CD4-positive, alpha-beta T cell treated with Interleukin-21 for 1 hour (primary cell): ENCODE results near the gene MEX3B.

Experiments used
- DNase-seq: peaks from one replicate; pipeline ENCODE4 v3.0.0-alpha.2; 2020

Gene MEX3B

DNA sequence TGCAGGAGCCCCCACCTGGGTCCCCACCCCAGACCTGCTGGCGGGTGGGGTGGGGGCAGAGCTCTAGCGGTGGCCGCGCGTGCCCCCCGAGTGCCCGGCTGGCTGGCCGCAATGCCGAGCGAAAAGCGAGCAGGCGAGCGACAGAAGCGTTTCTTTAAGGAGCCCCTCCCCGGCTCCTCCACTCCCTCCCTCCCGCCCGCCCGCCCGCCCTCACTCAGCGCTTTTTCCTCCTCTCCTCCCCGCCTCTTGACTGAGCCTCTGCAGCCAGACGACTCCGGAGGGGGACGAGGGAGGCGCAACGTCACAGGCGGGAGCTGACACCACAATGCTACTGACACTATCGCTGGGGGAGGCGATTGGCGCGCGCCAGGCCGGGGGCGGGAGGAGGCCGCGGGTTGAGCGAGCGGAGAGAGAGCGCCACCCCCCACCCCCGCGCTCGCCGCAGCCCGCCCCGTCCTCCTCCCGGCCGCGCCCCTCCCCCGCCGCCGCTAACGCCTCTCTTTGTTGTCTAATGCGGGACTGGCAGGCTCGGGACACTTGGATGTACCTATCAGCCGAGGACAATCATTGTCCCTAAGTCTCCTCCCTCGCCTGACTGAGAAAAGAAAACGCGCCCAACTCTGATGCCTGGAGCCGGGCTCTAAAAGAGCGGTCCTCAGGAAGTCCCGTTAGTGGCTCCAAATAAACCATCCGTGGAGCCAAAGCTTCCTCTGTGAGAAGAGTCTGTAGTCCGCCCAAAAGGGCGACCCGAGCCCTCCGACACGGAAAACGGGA is at the start of gene MEX3B:
Gene MEX3B, minus strand, starts transcription at position 127 of the 774 bp plus-strand sequence. CDS start 313 bp downstream, outside the sequence.
- peak; percentile 89 for DNase-seq

DNA sequence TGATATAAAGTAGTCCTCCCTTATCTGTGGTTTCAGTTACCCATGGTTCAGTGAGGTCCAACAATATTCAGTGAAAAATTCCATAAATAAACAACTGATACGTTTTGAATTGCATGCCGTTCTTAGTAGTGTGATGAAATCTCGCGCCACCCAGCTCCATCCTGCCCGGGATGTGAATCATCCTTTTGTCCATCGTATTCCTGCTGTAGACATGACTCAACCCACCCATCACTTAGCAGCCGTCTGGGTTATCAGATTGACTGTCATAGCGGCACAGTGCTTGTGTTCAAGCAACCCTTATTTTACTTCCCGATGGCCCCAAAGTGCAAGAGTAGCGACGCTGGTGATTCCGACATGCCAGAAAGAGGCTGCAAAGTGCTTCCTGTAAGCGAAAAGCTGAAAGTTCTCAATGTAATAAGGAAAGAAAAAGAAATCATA is 48.0 kb upstream of the MEX3B start:
- DNase-seq, result no peak

DNA sequence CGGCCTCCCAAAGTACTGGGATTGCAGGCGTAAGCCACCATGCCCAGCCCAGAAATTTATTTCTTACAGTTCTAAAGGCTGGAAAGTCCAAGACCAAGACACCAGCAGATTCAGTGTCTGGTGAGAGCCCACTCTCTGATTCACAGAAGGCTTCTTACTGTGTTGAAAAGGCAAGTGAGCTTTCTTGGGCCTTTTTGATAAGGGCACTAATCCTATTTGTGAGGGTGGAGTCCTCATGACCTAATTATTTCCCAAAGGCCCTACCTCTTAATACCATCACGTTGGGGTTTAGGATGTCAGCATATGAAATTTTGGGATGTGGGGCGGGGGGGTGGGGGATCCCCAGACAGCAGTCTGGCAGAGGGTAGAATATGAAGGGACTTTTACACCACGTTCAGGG is 47.5 kb upstream of the MEX3B start:
- no peak for DNase-seq

DNA sequence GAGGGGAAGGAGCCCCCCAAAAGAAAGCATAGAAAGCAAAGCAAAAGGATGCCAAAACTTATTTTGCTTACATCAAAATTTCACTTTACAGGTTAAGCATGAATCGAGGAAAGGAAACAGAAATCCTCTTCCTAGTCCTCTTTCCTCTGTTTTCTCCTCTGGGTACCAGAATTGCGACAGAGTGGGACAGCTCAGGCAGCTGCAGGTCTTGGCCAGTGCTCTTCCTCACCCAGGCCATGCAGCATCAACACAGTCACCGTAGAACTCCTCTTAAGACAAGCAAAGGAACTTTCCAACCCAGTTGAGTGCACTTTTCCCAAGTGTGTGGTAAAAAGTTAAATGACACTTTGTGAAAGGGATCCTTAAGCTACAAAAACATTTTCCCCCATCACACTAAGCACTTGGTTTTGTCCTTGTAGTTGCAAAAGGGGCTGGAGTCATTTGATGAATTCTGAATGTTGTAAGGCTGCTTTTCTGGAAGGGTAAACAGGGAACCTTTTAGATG is 45.9 kb upstream of the MEX3B start:
- no peak for DNase-seq

DNA sequence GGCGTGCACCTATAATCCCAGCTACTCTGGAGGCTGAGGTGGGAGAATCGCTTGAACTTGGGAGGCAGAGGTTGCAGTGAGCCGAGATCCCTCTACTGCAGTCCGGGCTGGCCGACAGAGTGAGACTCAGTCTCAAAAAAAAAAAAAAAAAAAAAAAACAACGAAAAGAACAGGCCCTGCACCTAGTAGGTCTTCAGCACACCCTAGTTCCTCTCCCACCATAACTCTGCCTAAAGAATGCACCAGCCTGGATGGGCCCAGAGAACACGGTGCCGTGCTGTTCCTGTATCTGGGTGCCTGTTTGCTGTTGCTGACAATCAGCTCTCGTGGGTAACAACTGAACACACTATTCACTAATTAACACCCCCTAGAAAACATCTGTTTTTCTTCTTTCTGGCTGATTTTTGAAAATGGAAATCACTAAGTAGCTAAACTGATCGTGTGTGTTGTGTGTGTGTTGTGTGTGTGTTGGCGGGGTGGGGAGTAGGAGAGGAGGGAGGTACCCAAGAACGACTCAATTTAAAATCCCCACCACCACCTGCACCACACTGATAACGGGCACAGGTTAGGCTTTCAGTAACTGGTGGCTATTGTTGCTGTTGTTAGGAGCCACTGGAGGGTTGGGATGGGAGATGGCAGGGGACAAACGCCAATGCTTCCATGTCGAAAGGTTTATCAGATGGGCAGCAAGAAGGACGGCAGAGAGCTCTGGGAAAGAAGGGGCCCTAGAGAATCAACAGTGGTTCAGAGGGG is 40.6 kb upstream of the MEX3B start:
- no peak for DNase-seq

DNA sequence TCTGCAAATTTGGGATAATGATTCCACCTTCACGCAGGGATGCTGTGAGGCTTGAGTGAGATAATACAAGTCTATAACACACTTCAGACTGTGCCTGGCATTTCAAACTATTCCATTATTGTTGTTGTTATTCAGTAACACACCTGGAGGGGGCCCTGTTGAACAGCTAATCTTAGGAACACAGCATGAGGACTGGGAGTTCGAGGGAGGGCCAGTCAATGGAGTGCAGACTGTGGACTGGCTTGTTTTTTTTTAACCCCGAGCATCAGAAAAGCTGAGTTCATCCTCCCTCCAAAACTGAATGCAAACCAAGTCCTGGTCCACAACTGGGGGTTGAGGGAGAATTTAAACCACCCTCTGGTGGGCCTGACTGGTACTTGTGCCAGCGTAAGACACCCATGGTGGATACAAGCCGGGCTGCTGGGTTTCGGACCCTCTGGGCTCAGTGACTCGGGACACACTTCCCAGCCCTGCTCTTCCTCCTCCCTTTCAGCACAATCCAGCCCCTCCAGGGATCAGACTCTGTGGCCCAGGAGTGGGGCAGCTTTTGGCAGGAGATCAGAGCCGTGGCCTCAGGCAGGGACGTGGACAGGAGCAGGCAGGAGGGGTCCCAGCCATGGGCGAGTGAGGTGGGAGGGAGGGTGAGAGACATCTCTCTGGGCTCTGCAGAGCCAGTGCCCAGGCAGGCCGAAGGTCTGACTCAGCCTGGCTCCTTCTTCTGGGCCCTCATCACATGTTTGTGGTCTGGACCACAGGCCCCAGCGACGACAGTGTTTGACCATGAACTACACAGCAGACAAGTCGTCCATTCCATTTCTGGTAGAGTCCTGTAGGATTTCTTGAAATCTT is 36.3 kb upstream of the MEX3B start:
- no peak for DNase-seq

DNA sequence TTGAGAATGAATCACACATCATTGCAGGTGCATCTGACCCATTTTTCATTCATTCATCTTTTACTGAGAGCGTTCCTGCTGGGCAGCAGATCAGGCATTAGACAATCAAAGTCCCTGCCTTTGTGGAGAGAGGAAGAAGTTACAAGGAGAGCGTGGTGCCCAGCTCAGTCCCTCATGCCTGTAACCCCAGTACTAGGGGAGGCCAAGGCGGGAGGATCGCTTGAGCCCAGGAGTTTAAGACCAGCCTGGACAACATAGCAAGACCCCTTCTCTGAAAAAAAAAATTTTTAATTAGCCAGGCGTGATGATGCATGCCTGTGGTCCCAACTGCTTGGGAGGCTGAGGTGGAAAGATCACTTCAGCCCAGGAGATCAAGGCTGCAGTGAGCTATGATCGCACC is 35.0 kb upstream of the MEX3B start:
- DNase-seq, result no peak

DNA sequence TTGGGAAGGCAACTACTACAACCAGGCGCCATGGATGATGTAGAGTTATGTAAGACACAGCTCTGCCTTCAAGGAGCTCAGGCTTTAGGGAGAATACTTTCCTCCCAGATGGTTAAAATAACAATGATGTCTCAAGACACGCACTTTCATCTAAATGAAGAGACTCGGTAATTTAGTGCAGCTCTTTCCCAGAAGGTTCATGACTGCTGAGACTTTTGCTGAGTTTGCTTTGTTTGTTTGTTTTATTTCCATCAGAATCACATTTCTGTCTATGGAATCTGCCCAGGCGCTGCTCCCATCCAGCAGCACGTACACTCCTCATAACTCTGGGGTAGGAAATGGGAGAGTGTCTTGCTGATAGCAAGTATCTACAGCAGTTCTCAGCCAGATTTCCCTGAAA is 33.9 kb upstream of the MEX3B start:
- no peak for DNase-seq

DNA sequence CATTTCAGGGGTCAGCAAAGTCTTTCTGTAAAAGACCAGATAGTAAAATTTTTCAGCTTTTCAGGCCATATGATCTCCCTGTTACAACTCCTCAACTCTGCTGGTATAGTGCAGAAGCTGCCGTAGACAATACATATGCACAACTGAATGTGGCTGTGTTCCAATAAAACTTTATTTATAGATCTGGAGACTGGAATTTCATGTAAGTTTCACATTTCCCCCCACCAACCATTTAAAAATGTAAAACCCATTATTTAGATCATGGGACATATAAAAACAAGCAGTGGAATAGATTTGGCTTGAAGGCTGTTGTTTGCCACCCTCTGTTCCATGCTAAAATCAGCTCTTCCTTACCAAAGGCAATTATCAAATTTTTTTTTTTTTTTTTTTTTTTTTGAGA is 28.8 kb upstream of the MEX3B start:
- no peak for DNase-seq

DNA sequence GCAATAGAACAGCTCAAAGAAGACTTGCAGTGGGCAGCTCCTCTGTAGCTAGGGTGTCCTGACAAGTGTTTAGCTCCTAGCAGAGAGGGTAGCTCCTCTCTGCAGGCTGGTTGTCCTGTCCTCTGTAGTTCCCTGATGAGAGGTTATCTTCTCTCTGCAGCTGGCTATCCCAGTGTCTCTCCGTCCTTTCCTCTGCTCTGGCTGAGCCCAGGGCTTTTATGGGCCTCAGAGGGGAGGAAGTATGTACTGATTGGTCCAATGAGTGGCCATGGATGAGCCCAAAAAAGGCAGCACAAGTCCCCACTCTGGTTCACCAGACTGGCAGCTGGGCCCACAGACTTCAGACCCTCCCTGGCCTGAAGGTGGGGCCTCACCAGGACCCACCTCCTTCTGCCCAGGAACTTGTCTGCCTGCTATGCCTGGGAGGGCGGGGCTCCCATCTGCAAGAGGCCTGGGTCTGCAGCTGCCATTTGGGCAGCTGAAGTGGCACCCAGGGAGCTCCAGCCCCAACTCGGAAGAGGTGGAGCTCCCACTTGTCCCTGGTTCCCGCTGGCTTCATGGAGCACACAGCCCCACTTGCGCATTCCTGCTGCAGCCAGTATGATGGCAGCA is 27.2 kb upstream of the MEX3B start:
- no peak for DNase-seq

DNA sequence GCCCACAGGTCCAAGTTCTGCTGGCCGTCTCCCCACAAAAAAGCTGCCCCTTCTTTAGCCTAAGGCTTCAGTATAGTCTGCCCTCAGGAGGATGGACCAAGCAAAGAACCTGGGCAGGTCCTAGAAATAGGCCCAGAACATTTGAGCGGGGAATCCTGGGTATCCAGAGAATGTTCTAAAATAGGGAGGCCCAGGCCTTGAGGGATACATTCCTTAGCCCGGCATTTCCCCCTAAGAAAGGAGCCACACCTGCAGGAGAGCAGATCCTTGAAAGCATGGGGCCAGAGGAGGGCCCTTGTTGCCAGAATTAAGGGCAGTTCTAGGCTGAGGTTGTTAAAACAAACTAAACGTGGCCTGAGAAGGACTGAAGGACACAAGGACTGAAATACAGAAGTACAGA is 20.6 kb upstream of the MEX3B start:
- DNase-seq, result no peak

DNA sequence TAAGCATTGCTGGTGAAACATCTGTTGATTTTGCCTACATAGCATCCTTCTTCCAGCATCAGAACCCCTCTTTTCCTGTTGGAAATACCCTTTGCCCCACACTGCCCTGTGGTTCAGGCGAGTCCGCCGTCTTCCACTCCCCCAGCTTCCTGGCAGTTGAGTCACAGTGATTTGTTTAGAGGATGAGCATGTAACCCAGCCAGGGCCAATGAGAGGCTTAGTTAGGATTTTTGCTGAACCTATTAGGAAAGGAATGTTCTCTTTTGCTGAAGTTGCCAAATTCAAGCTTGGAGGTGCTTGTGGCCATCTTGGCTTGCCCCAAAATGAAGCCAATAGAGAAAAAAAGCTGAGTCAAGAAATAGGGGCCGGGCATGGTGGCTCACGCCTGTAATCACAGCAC is 19.0 kb upstream of the MEX3B start:
- DNase-seq, result no peak

DNA sequence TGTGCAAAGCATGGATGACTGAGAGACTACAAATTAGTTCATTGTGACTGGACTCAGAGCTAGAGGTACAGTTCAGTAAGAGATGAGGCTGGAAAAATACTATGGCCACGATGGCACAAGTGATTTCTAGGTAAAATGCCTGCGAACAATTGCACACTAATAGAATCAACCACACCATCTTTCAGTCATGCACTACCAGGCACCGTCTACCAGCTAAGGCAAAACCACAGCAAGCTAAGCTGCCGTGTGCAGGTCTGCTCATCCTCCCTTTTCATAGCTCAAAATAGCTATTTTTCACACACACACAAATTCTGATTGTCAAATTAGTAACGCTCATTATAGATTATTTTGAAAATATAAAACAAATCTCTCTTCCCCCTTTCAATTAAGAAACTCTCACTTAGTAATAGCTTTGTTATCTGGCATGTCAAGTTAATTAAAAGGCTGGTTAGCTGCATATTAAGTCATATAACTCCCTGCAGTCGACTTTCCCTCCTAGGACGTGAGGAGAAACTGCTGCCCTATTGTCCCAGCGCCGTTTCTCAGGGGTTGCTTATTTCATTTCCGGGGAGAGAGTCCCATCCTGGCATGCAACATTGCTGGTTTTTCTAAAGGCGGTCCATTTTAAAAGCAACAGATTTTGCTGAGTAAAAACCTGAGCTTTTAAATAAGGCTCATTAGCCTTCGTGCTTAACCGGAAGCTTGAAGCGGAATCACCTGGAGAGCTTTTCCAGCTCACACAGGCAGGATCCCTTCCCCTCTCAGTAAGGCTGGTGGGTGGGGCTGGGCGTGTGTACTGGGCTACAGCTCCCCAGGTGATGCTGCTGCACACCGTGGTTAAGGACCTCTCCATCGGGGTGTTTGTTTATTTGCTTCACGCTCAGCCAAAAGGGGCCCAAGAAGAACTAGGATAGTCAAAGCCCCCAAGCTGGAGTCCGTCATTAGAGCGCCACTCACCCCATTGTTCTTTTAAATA is 16.9 kb upstream of the MEX3B start:
- no peak for DNase-seq

DNA sequence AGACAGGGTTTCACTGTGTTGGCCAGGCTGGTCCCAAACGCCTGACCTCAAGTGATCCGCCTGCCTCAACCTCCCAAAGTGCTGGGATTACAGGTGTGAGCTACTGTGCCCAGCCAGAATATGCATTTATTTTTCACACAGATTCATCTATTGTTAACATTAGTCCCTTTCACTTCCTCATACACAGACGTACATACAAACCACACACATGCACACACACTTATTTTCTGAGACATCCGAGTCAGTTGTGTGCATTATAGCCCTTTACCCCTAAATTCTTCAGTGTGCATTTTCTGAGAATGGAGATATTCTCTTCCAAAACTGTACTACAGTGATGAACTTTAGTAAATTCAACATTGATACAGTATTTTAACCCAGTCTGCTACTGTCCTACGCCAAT is 15.0 kb upstream of the MEX3B start:
- DNase-seq, result no peak

DNA sequence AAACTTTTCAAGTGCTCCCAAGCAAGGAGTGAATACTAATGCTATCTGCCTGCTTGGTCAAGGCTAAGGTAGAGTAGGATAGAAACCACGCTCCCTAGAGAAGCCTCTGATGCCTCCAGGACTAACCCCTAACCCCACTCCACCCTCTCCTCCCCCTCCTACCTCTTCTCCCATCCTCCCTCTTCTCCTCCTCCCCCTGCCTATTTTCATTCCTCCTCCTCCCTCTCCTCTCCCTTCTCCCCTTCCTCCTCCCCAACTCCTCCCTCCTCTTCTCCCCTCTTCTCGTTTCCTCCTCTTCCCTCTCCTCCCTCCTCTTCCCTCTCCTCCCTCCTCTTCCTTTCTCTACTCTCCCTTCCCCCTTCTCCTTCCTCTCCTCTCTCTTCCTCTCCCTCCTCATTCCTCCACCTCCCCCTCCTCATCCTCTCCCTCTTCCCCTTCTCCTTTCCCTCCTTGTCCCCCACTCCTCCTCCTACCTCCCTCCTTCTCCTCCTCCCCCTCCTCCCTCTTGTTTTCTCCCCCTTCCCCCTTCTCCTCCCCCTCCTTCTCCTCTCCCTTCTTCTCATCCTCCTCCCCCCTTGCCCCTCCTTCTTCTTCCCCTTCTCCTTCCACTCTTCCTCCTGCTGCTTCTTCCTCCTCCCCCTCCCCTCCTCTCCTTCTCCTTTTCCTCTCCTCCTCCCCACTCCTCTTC is 12.8 kb upstream of the MEX3B start:
- DNase-seq, result no peak

DNA sequence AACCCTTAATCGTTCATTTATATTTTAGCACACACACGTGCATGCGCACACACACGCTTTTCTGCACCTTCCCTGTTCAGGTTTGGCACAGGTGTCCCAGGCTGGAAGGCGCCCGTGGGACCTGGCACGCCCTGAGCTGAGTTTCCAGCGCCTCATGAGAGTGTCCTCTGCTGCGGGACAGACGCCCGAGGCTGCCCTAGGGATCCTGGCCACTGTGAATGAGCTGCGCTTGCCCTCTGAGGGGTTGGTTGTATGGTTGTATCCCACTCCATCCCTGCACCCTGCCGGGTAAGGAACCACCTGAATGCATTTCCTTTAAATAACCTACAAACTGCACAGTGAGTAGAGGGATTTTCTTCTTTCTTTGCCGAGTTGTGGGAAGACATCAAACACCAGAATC is 12.2 kb upstream of the MEX3B start:
- DNase-seq, result no peak

DNA sequence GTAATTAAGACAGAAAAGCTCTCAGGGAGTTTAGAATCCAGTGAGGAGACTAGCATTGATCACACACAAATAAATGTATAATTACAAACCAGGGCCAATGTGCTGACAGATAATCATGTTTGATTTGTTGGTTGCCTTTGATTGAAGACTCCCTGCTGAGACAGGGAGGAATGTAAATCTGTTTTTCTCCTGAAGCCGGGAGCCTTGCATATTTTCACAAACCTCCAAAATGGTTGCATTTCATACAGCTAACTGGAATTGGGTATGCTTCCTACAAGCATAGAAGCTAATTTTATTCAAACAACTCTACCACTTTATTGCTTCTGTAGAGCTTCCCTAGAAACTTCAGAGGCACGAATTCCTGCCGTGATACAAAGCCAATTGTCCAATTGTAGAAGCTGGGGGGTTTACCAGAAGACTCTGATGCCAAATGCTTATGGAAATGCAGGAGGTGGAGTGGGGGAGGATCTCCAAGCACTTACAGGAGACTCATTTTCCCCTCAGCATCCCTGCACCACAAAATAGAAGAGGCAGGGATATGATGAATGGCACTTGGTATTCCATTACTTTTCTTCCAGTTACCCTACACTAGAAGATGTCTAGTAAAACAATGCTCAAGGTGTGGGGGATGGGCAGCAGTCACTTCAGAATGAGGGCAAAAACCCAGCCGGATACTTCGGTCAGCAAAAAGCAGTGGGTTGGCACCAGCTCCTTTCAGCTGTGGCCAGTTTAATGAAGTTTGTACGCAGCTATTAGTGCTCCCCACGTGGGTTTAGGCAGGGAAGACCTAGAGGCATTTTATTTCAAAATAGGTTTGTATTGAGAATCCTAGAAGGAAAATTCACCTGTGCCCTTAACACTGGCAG is 11.4 kb upstream of the MEX3B start:
- DNase-seq, result no peak

DNA sequence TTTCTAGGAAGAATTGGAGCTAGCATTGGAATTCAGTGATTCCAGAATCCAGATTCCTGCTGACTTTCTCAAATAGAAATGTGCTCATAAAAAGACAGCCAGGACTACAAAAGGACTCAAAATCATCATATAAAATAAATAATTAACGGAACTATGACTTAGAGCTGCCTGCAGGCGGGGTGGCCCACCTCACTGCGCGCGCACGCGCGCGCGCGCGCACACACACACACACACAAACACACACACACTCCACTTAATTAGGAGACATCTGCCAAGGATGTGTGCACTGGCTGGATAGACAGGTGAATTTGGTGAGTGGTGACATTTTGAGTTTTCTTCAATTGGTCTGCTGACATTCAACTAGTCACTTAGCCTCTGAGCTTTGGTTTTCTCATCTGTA is 6.9 kb upstream of the MEX3B start:
- DNase-seq, result no peak

DNA sequence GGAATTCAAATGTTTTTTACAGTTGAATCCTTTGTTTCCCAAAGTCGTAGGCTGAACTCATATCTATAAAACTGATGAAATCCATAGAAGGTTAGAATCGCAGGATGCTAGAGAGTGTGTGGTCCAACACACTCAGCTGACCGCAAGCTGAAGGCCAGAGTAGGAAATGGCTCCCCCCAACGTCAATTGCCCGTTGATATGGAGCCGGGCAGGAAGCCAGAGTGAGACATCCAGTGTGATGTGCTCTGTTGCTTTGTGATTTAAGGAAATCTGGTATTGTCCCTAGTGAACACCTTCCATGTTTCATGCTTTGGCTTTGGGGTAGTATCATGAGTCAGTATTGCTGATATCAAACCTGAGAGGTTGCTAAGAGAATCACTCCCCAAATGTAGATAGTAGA is 5.8 kb upstream of the MEX3B start:
- DNase-seq, result no peak

DNA sequence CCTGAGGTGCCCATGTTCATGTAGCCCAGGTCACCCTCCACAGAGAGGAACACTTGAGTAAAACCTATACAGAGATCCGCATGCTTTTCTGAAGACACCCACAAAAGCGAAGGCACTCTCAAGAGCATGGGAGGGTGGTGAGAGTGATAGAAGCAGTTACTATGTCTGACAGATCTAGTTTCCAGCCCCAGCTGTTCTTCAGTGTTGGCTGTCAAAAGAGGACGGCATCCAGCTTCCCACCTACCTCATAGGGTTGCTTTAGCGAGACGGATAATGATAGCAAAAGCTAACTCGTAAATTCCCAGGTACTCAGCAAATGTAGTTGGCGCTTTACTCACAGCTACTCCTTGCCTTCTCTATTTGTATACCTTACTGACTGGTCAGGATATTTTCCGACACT is 3.0 kb upstream of the MEX3B start:
- no peak for DNase-seq
